Endothelial cell of umbilical vein (primary cell): Measurements from ENCODE around the gene COL4A1. TPM values are rescaled to one million over a fixed set of nuclear protein-coding genes. Genes with fewer than 3 reads are reported as not detected.

ENCODE experiments used
- BruUV-seq: library from RNA; stranded (reverse); fragments of 400-500 nt; replicated peaks from 2 replicates; lab custom pipeline; 2021; lab: Mats Ljungman, UMichigan
- CTCF ChIA-PET: fragments of 300-600, 350-600 bp; sonication (Branson Sonifier 250); formaldehyde crosslinking; loops from one replicate; lab custom pipeline; 2021; ENCODE audit warnings: antibody characterized with exemption, inconsistent platforms; lab: Charles Lee
- POLR2A ChIA-PET: fragments of 300-600, 350-600 bp; sonication (Branson Sonifier 250); formaldehyde crosslinking; loops from one replicate; lab custom pipeline; 2021; ENCODE audit warnings: antibody characterized with exemption, inconsistent platforms; lab: Charles Lee
- DNase-seq: peaks from one replicate; pipeline ENCODE4 v3.0.0-alpha.2; 2011; ENCODE audit warnings: low read depth, low spot score
- FAIRE-seq: peaks from 2 replicates; lab custom pipeline; 2011; peaks lifted over from hg19 to GRCh38; lab: Jason Lieb, UNC
- H2AFZ ChIP-seq: 2 replicates; pipeline ENCODE4 v1.6.0; 2012; ENCODE audit warnings: low read depth, low read length, control low read depth, inconsistent platforms
- H3K27ac ChIP-seq: 2 replicates; pipeline ENCODE4 v1.5.1; 2011; ENCODE audit warnings: low read depth, mild to moderate bottlenecking, control low read depth, low read length, moderate library complexity; ENCODE audit not compliant: insufficient read depth
- H3K27me3 ChIP-seq, 2 experiments: 2 replicates each; pipeline versions ENCODE4 v1.6.0 to v1.6.1; 2011; ENCODE audit warnings: low read length in 2 of 2, mixed read lengths in 1 of 2; ENCODE audit not compliant: control insufficient read depth in 2 of 2, insufficient read depth in 2 of 2
- H3K36me3 ChIP-seq, 2 experiments: 2 replicates in 1 of 2; 3 replicates in 1 of 2; pipeline ENCODE4 v1.5.1; 2011; ENCODE audit warnings: low read length in 2 of 2, mild to moderate bottlenecking in 1 of 2, moderate library complexity in 1 of 2; ENCODE audit not compliant: control insufficient read depth in 2 of 2, insufficient read depth in 2 of 2; ENCODE audit errors: extremely low read depth in 1 of 2
- H3K4me1 ChIP-seq: 3 replicates; pipeline ENCODE4 v1.5.1; 2011; ENCODE audit warnings: mild to moderate bottlenecking, low read length; ENCODE audit not compliant: control insufficient read depth, insufficient read depth; ENCODE audit errors: extremely low read depth
- H3K4me2 ChIP-seq: 2 replicates; pipeline ENCODE4 v1.6.1; 2011; ENCODE audit warnings: low read length, control low read depth, mixed read lengths; ENCODE audit not compliant: insufficient read depth
- H3K4me3 ChIP-seq, 3 experiments: fragments of 200-600 bp in 1 of 3; sonication (generic), shearing (Covaris generic) in 1 of 3; replicated peaks in 1 of 3; 2 replicates each; pipeline ENCODE4 v1.5.1; 2011 to 2016; ENCODE audit warnings: control low read depth in 3 of 3, low read length in 3 of 3, mild to moderate bottlenecking in 2 of 3, inconsistent platforms in 1 of 3, low read depth in 1 of 3, moderate library complexity in 1 of 3; ENCODE audit not compliant: insufficient read depth in 1 of 3
- H3K79me2 ChIP-seq: 2 replicates; pipeline ENCODE4 v1.6.0; 2012; ENCODE audit warnings: low read length, inconsistent platforms; ENCODE audit not compliant: control insufficient read depth, insufficient read depth
- H3K9ac ChIP-seq: replicated peaks from 2 replicates; pipeline ENCODE3; 2011; ENCODE audit warnings: low read length, control low read depth; ENCODE audit not compliant: insufficient read depth; ENCODE audit errors: extremely low read depth
- H3K9me1 ChIP-seq: replicated peaks from 3 replicates; pipeline ENCODE4 v1.6.0; 2011; ENCODE audit warnings: mild to moderate bottlenecking, low read length; ENCODE audit not compliant: control insufficient read depth, insufficient read depth; ENCODE audit errors: extremely low read depth
- H3K9me3 ChIP-seq: replicated peaks from 2 replicates; pipeline ENCODE4 v1.5.1; 2012; ENCODE audit warnings: low read length, inconsistent platforms; ENCODE audit not compliant: control insufficient read depth, insufficient read depth
- H4K20me1 ChIP-seq: replicated peaks from 2 replicates; pipeline ENCODE3; 2011; ENCODE audit warnings: mild to moderate bottlenecking, low read length; ENCODE audit not compliant: control insufficient read depth, insufficient read depth; ENCODE audit errors: extremely low read depth
- EZH2 ChIP-seq: IDR thresholded peaks from 2 replicates; pipeline ENCODE4 v1.6.1; 2012; ENCODE audit warnings: borderline replicate concordance, low read depth, mild to moderate bottlenecking, moderate library complexity, low read length, inconsistent platforms; ENCODE audit not compliant: severe bottlenecking
- FOS ChIP-seq: IDR thresholded peaks from 2 replicates; pipeline ENCODE4 v1.6.1; 2011; ENCODE audit warnings: mild to moderate bottlenecking, low read length, moderate library complexity, borderline replicate concordance; ENCODE audit not compliant: insufficient read depth
- GATA2 ChIP-seq: IDR thresholded peaks from 2 replicates; pipeline ENCODE4 v1.7.0; 2011; ENCODE audit warnings: low read depth, mild to moderate bottlenecking, moderate library complexity, mixed read lengths, low read length; ENCODE audit not compliant: insufficient read length, insufficient read depth
- JUN ChIP-seq: IDR thresholded peaks from 2 replicates; pipeline ENCODE4 v1.6.1; 2011; ENCODE audit warnings: borderline replicate concordance, low read depth; ENCODE audit not compliant: insufficient read length, insufficient read depth
- MYC ChIP-seq: IDR thresholded peaks from one replicate; pipeline ENCODE4 v1.6.1; 2011; ENCODE audit warnings: mild to moderate bottlenecking, low read depth, low read length
- POLR2A ChIP-seq: IDR thresholded peaks from 2 replicates; pipeline ENCODE4 v1.6.1; 2012; ENCODE audit warnings: low read depth, mild to moderate bottlenecking, control low read depth, low read length
- POLR2AphosphoS5 ChIP-seq: IDR thresholded peaks from 2 replicates; pipeline ENCODE4 v1.6.1; 2012; ENCODE audit warnings: low read depth, mild to moderate bottlenecking, control low read depth, low read length, moderate library complexity; ENCODE audit not compliant: insufficient read depth
- dilution Hi-C: fragments of 300-500 bp; cut with MboI; formaldehyde crosslinking; loops from one replicate; pipeline ENCODE4 v1.15.0; 2019; ENCODE audit warnings: low sequenced_read_pairs; ENCODE audit not compliant: extremely low pct_ligation_motif_present
- intact Hi-C: fragments of 100-400 bp; cut with micrococcal nuclease; formaldehyde crosslinking; loops from one replicate; pipeline ENCODE4 v1.10.0; 2022
- polyA plus RNA-seq, 4 experiments: library from polyadenylated mRNA; depleted of rRNA in 3 of 4; stranded (reverse) in 3 of 4; unstranded in 1 of 4; fragments of >200 nt; gene quantifications; 2 replicates each; pipeline versions ENCODE4 v1.2.1 to v1.2.3, GENCODE V29; 2011 to 2012; ENCODE audit warnings: missing spikeins in 1 of 4
- total RNA-seq: library from RNA; stranded (reverse); gene quantifications from 2 replicates; pipeline ENCODE4 v1.2.3, GENCODE V29; 2021
- TF ChIP-seq, protein P1 (sequence below): IDR thresholded peaks from 2 replicates; pipeline ENCODE4 v1.6.1; 2011; ENCODE audit not compliant: insufficient read depth, insufficient read length
- TF ChIP-seq, protein P2 (sequence below), 2 donors: IDR thresholded peaks; 1 replicate in 1 of 2; 2 replicates in 1 of 2; pipeline ENCODE4 v1.5.1; 2011; ENCODE audit warnings: low read length in 2 of 2, mild to moderate bottlenecking in 2 of 2, moderate library complexity in 2 of 2, control low read depth in 1 of 2, inconsistent platforms in 1 of 2, low read depth in 1 of 2; ENCODE audit not compliant: insufficient read depth in 1 of 2; ENCODE audit errors: extremely low read depth in 1 of 2

COL4A1 gene
- total and polyA plus RNA-seq, 2 donors (not counting 3 experiments of a cell fraction or from before 2014, with no cell fraction given) = 384 to 1,119 TPM

GRCh38 chr13:110187641-110188161, 119.3 kb downstream of the COL4A1 start:
- Histone ChIP-seq H3K9me3 (no peaks in the 10 kb centered on the region), H3K4me1 (no peaks in the 10 kb centered on the region), H3K27me3 (no peaks in the 10 kb centered on the region), H3K36me3 (peaks cover 24 to 43% of the 10 kb centered on the region in 2 experiments), H3K9ac (no peak overlapping the region), H3K4me2 (no peak overlapping the region), H3K27ac (no peak overlapping the region), H3K9me1 (no peaks in the 10 kb centered on the region), H2AFZ (no peak overlapping the region), H4K20me1 (no peaks in the 10 kb centered on the region), H3K4me3 (no peak overlapping the region), H3K79me2 (no peaks in the 10 kb centered on the region)
- intact Hi-C loops (no loop called here), dilution Hi-C loops (no loop called here)
- peak; percentile 37 for DNase-seq
- BruUV-seq = no TSS peak
- CTCF ChIA-PET = no interaction called here
- POLR2A ChIA-PET = no interaction called here
- peak; percentile 67 for FAIRE-seq
- TF ChIP-seq MYC = no peak
- no peak for TF ChIP-seq EZH2
- peak; percentile 26 for TF ChIP-seq GATA2

- no peaks in the 10 kb centered on the region for H3K9me1 ChIP-seq
- H3K9me3 ChIP-seq = no peaks in the 10 kb centered on the region
- no peaks in the 10 kb centered on the region for H4K20me1 ChIP-seq
- BruUV-seq = no TSS peak
- H3K27me3 ChIP-seq = no peaks in the 10 kb centered on the region
- ChIA-PET POLR2A (no interaction called here), CTCF (no interaction called here)
- H2AFZ ChIP-seq = no peak overlapping the region
- no peak overlapping the region for H3K9ac ChIP-seq
- H3K4me3 ChIP-seq = no peak overlapping the region
- H3K36me3 ChIP-seq = peaks cover 29 to 44% of the 10 kb centered on the region in 2 experiments
- TF ChIP-seq POLR2AphosphoS5 (no peak), GATA2 (no peak), FOS (no peak), POLR2A (no peak), JUN (no peak), MYC (no peak), EZH2 (no peak)
- TF ChIP-seq, protein P1, sequence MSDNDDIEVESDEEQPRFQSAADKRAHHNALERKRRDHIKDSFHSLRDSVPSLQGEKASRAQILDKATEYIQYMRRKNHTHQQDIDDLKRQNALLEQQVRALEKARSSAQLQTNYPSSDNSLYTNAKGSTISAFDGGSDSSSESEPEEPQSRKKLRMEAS = no peak
- TF ChIP-seq, protein P2, sequence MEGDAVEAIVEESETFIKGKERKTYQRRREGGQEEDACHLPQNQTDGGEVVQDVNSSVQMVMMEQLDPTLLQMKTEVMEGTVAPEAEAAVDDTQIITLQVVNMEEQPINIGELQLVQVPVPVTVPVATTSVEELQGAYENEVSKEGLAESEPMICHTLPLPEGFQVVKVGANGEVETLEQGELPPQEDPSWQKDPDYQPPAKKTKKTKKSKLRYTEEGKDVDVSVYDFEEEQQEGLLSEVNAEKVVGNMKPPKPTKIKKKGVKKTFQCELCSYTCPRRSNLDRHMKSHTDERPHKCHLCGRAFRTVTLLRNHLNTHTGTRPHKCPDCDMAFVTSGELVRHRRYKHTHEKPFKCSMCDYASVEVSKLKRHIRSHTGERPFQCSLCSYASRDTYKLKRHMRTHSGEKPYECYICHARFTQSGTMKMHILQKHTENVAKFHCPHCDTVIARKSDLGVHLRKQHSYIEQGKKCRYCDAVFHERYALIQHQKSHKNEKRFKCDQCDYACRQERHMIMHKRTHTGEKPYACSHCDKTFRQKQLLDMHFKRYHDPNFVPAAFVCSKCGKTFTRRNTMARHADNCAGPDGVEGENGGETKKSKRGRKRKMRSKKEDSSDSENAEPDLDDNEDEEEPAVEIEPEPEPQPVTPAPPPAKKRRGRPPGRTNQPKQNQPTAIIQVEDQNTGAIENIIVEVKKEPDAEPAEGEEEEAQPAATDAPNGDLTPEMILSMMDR (IDR thresholded peaks at IDR 0.05; ENCODE audit: extremely low read depth in 1 of 2, insufficient read depth in 1 of 2, low read depth in 1 of 2, low read length in 2 of 2) = no peak
- dilution Hi-C loops = no loop called here
- intact Hi-C loops = no loop called here
- no peaks in the 10 kb centered on the region for H3K4me1 ChIP-seq
- no peaks in the 10 kb centered on the region for H3K79me2 ChIP-seq
- FAIRE-seq (no peak), DNase-seq (no peak)
- H3K27ac ChIP-seq = no peak overlapping the region
- H3K4me2 ChIP-seq = no peak overlapping the region
These were observed 120.6 kb downstream of the COL4A1 start for GRCh38 chr13:110186231-110186855.
